T-helper 2 cell treated with Interferon-gamma antibody and Interleukin-4, amounts not matched to agents 100 ng/mL and 5 ng/mL, for 36 hours (primary cell): ENCODE data around the gene CREG2. TPM values are rescaled to one million over a fixed set of nuclear protein-coding genes. Genes with fewer than 3 reads are reported as not detected.
"Not testable (repeated sequence)": the region's sequence is repeated elsewhere in the genome, so short reads cannot be mapped to it uniquely, and the experiment has no call there.

Experiments used
- intact Hi-C: fragments of 100-400 bp; cut with micrococcal nuclease; formaldehyde crosslinking; loops from one replicate; pipeline ENCODE4 v1.15.1; 2023
- total RNA-seq: library from RNA; stranded (reverse); gene quantifications from 2 replicates; pipeline ENCODE4 v1.2.3, GENCODE V29; 2022

CREG2 gene
- total RNA-seq, 1 donor from 2014 or later, result 0.14 TPM

GRCh38 chr2:101375653-101376052 lies 11.7 kb downstream of the CREG2 start:
- intact Hi-C loops, result no loop called here

GRCh38 chr2:101374821-101375561 lies 12.3 kb downstream of the CREG2 start:
- intact Hi-C loops, result no loop called here

GRCh38 chr2:101372792-101373191 lies 14.5 kb downstream of the CREG2 start:
- intact Hi-C loops, result no loop called here

GRCh38 chr2:101371636-101372035 lies 15.7 kb downstream of the CREG2 start:
- intact Hi-C loops, result no loop called here

DNA sequence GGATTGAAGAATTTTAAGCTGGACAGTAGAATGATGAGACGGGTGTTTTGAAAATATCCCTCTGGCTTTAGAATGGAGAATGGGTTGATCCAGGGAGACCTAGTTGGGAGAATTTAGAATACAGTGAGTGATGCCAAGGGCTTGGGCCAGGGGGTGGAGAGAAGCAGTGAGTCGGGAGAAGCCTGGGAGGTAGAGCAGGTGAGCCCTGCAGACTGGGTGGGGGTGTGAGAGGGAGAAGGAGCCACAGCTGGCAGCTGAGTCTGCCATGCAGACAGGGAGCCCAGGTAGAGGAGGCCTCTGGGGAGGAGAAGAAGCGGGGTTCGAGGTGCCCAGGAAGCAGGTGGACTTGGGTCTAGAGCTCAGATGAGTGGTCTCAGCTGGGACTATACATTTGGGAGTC lies 18.2 kb downstream of the CREG2 start:
- intact Hi-C loops, result no loop called here

GRCh38 chr2:101368376-101368775 lies 18.9 kb downstream of the CREG2 start:
- intact Hi-C loops, result no loop called here

DNA sequence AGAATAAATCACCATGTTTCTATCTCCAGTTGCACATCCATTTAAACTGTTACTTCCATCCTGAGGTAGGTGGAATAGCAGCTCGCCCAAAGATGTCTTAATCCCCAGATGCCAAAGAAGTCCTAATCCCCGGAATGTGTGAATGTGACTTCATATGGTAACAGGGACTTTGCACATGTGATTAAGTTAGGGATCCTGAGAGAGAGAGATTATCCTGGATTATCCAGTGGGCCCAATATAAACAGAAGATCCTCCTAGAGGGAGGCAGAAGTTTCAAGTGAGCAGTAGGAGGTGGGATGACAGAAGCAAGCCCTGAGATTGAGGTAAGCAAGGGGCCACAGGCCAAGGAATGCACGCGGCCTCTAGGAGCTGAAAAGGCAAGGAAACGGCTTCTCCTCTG lies 19.8 kb downstream of the CREG2 start:
- intact Hi-C loops, result no loop called here

DNA sequence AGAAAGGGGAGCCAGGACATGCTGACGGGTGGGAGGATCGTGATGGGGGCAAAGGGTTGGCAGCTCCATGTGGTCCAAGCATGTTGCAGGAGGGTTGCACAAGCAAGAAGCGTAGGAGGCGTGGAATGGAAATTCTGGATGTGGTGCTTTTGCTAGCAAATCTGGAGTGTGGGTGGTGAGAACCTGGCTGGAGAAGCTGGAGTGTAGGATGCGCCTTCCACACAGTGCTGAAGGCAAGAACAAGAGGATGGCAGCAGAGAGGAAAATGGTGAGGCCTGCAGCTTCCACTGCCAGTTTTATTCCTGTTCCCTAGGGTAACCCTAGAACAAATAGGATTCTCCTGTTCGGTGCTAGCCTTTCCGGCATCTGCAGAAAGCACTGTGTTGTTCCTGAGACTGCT lies 22.4 kb downstream of the CREG2 start:
- intact Hi-C loops, result no loop called here

GRCh38 chr2:101362777-101363176 lies 24.5 kb downstream of the CREG2 start:
- intact Hi-C loops, result no loop called here

DNA sequence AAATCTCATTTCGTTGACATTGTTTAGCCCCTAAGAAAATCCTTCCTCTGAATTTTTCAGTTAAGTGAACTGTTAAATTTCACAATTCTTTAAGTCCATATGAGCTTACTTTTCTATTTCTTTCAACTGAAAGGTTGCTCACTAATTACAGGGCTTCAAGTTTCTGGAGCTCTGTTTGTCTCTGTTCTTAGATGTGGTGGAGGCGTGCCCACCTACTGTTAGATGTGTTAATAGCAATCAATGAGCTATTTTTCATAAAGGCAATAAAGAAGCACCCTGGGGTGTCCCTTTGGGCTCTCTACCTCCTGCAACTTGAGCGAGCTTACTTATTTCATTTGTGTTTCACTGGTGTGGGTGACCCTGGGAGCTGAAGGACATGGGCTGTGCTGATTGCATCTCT lies 25.0 kb downstream of the CREG2 start:
- intact Hi-C loops, result no loop called here

DNA sequence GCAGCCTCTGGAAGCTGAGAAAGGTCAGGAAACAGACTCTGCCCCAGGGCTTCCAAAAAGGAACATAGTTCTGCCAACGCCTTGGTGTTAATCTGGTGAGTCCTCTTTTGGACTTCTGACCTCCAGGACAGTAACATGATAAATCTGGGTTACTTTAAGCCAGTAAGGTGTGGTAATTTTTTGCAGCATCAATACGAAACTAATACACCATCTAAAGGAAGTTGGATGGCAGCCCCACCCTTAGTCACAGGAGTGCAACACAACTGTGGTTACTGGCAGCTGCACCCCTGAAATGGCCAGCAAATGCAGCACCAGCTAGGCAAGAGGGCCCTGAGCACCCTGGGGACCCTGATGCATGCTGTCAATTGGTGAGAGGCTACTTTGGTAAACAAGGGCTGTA lies 25.8 kb downstream of the CREG2 start:
- intact Hi-C loops, result no loop called here

DNA sequence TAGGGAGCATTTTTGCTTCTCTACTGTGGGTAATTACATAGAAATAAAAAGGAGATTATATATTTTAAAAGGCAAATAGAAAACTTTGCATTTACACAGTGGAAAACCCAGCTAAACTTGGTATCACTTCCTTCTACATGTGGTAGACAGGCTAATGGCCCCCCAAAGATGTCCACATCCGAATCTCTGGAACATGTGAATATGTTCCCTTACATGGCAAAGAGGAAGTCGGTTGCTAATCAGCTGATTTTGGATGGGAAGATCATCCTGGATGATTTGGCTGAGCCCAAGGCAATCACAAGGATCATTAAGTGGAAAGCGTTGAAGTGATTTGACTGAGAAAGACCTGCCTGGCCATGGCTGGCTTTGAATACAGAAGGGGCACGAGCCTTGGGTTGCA lies 26.2 kb downstream of the CREG2 start:
- intact Hi-C loops, result no loop called here

DNA sequence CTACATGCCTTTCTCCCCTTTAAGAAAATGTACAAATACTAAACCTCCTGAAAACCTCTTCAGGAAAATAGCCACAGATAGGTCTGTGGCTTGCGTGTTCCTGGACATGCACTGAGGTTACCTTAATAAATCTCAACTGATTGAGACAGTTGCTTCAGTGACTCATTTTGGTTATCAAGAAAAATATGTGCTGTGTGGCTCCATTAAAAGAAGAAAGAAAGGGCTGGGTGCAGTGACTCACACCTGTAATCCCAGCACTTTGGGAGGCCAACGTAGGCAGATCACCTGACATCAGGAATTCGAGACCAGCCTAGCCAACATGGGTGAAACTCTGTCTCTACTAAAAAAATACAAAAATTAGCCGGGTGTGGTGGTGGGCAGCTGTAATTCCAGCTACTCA lies 27.1 kb downstream of the CREG2 start:
- intact Hi-C loops, result no loop called here

DNA sequence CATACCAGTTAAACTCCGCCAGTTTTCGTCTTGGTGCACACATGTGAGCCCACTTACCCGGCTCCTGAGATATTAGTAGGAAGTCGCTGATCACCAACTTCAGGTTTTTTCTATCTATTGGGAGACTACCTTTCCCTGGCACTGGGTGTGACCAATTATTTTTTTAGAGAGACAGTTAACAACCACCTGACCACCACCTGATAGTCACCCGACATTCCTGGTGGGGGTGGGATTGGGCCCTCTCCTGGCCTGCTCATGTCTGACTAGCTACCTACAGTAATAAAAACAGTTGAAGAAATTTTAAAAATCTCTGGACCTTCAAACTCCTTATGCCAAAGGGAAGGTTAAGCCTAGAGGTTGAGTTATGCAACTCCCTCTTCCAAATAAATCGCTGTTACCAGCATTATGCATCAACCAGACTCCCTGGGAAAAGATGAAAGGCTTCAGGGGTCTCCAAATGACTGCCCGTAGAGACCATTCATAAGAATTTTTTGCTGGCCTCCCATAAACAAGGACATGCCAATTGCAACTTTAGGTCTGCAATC lies 27.8 kb downstream of the CREG2 start:
- intact Hi-C loops, result no loop called here

DNA sequence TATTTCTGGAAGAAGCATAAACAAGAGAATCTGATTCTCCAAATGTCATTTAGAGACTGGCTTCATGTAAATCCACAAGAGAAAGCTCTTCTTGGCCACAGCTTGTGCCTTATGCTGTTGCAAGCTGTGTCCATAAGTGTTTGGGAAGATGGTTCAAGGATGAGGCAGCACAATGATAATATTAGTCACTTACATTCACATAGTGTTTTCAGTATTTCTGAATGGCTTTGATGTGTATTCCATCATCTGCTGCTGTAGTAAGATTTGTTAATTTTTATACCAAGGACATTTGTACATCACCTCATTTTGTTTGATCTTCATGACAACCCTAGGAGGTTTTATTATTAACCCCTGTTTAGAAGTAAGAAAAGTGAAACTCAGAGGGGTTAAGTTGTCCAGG lies 29.9 kb downstream of the CREG2 start:
- intact Hi-C loops, result no loop called here

GRCh38 chr2:101356521-101356920 lies 30.8 kb downstream of the CREG2 start:
- intact Hi-C loops, result no loop called here

DNA sequence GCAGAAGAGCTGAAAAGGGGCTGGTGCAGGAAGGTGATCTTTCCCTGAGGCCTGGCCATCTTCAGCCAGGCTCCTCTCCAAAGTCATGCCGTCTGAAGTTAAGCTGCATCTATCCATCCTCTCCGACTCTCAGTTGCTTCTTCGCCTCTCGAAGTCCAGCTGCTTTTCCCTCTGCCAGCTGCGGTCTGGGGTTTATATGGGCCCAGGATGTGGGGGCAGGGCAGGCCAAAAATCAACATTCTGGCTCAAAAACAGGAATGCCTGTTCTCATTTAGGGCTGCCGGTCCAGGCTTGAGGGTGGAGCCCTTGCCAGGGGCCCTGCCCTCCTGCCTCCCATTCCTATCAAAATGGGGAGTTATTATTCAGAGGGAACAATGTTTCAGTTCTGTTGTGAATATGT lies 31.2 kb downstream of the CREG2 start:
- intact Hi-C loops, result no loop called here

DNA sequence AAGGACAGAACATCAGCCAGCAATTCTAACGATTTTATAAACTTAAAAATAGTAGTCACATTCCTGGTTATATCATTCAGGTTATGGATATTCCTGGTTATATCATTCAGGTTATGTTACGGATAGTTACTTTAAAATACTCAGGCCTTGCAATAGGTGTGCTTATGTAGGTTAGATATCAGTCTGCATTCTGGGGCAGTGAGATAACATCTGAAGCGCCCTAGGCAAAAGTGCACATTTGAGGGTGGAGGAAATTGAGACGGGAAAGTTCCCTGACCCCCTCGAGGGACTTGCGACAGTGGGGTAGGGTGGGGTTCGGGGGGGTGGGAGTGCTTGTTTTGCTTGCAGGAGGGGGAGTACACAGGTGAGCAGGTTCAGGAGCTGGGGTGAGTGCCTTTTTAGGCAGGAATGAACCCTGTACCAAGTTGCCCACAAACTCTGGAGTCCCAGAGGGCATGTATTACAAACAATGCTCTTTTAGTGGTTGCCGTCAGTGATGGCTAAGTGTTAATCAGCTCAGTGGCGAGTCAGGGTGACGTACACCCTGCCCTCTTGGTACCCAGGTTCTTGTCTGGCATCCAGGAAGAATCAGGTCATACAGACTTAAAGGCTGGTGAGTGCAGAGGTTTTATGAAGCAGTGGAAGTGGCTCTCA lies 31.8 kb downstream of the CREG2 start:
- intact Hi-C loops, result no loop called here

- intact Hi-C loops, result no loop called here
Measured at GRCh38 chr2:101354420-101355311, 32.6 kb downstream of the CREG2 start.

GRCh38 chr2:101352631-101353030 lies 34.7 kb downstream of the CREG2 start:
- intact Hi-C loops, result not testable (repeated sequence)

DNA sequence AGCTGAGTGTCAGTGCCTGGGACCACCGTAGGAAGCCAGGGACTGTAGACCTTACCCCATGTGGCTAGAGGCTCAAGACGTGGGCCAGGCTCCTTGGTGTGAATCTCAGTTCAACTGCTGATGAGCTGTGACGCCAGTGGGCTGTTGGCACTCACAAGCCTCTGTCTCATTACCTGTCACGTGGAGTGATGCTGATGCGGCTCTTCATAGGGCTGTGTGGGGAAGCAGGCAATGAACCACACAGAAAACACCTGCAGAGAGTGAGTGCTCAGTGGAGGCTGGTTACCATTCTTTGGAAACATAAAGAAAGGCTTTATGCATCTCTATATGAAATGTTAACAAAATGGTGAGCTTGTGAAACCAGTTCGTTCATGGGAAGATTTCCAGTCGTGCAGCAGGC lies 36.1 kb downstream of the CREG2 start:
- intact Hi-C loops, result loop anchor here (2.0 kb wide), 1 partner anchor 36 kb away; the partner anchor contains the start of gene CREG2
